ENCODE data around the gene OR5D14.

OR5D14 gene

GRCh38 chr11:55795256-55795655, at the start of gene OR5D14:
TSS of gene OR5D14 (plus strand) at chr11:55795556. CDS start at chr11:55795556, 0 bp downstream.
- no peak for DNase-seq (ENCODE audit: low read depth in 2 of 2)

DNA sequence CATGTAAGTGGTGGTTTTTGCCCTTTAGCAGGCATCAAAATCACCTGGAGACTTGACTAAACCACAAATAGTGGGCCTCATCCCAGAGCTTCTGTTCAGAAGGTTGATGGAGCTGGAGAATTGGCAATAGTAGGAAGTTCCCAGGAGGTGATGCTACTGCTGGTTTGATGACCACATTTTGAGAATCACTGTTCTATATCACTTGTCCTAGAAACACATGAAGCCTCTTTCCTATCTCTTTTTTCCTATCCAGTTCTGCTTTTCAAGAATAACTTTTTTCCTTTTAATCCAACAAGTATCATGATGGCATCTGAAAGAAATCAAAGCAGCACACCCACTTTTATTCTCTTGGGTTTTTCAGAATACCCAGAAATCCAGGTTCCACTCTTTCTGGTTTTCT, 22.2 kb upstream of the OR5D14 start, which contains the start of gene OR5D13:
Gene OR5D13 (plus strand): TSS at position 301 of the 400 bp plus-strand sequence. CDS start 0 bp downstream, at position 301.
- DNase-seq (ENCODE audit: low read depth in 2 of 2): no peak

DNA sequence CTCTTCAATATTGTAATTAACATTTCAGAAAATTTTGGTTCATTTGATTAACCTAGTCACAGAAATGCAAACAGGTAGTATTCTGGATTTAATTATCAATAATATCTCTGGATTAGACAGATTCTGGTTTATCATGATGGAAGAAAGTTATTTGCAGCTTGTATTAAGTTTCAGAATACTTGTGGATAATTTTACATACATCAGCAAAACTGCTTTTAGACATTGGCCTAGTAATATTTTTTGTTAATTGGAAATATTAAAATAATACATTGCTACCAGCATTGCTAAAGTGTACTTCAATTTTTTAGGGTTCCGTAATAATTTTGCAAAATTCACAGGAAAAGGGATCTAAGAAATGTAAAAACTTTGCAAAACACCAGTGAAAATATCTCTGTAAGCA, 3.8 kb upstream of the OR5D14 start:
- DNase-seq (ENCODE audit: low read depth in 2 of 2): no peak

DNA sequence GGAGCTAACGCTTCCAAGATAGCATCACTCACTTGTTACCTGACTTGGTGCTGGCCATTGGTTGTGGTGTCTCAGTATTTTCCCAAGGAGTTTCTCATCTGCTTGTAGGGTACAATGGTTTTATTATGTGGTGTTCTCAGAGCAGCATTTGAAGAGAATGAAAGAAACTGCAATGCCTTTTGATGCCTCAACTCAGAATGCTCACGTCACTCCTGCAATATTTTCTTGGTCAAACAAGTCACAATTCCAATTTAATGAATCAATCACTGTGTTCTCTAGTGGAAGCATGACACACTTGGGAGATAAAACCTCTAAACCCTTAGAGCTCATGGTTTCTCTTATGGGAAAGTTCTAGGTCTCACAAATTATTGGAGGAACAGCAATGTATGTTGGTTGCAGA, 2.0 kb upstream of the OR5D14 start:
- no peak for DNase-seq (ENCODE audit: low read depth in 2 of 2)

GRCh38 chr11:55806248-55806647, 10.9 kb downstream of the OR5D14 start:
- DNase-seq (ENCODE audit: low read depth in 2 of 2): no peak

- no peak for DNase-seq (ENCODE audit: low read depth in 2 of 2)
Observed at GRCh38 chr11:55811067-55811466, 15.7 kb downstream of the OR5D14 start, which contains the start of gene OR5L1. TSS of gene OR5L1 (plus strand) at chr11:55811367. CDS start at chr11:55811467, 100 bp downstream.

GRCh38 chr11:55819330-55819729, 24.0 kb downstream of the OR5D14 start, which contains the start of gene OR5D18:
TSS of gene OR5D18 (plus strand) at chr11:55819630. CDS start at chr11:55819630, 0 bp downstream.
- no peak for DNase-seq (ENCODE audit: low read depth in 2 of 2)

DNA sequence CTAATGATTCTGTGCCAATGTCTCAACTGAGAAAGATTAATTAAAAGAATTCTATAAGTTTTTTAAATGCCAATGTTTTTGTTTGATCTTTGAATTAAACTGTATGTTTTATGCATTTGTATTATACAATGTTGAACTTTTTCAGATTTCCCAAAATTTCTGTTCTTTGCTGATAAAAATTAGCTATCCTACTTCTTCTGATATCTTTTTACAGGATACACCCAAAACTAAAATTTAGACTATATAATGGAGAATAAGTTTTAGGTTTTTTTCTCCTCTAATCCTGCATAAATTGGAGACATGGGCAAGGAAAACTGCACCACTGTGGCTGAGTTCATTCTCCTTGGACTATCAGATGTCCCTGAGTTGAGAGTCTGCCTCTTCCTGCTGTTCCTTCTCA, 31.6 kb downstream of the OR5D14 start, which contains the start of gene OR5L2:
Gene OR5L2 (plus strand): TSS at position 301 of the 400 bp plus-strand sequence. CDS start 0 bp downstream, at position 301.
- no peak for DNase-seq (ENCODE audit: low read depth in 2 of 2)

GRCh38 chr11:55838452-55838851, 43.1 kb downstream of the OR5D14 start, which contains the start of gene OR5D16:
TSS of gene OR5D16 (plus strand) at chr11:55838752. CDS start at chr11:55838752, 0 bp downstream.
- DNase-seq (ENCODE audit: low read depth in 2 of 2): no peak

All from fibroblast of skin of left biceps (primary cell).